H9 (cell line): Measurements from ENCODE around the gene PRKAG2. TPM values are rescaled to one million over a fixed set of nuclear protein-coding genes. Genes with fewer than 3 reads are reported as not detected.

Experiments
- DNase-seq: peaks from one replicate; pipeline ENCODE4 v3.0.0-alpha.2; 2017
- H2AFZ ChIP-seq: one replicate; pipeline ENCODE4 v1.6.1; 2013; ENCODE audit warnings: mild to moderate bottlenecking, low read length, control low read depth, moderate library complexity
- H2AK5ac ChIP-seq: 2 replicates; pipeline ENCODE4 v1.6.1; 2013; ENCODE audit warnings: low read length, control low read depth, mixed read lengths; ENCODE audit not compliant: insufficient read length
- H2BK120ac ChIP-seq: one replicate; pipeline ENCODE4 v1.6.1; 2013; ENCODE audit warnings: low read depth, mild to moderate bottlenecking, low read length, control low read depth, inconsistent platforms; ENCODE audit not compliant: poor library complexity, severe bottlenecking
- H2BK12ac ChIP-seq: 2 replicates; pipeline ENCODE4 v1.6.1; 2013; ENCODE audit warnings: low read length, control low read depth, mixed read lengths, low read depth; ENCODE audit not compliant: insufficient read length
- H2BK15ac ChIP-seq: 2 replicates; pipeline ENCODE4 v1.6.1; 2013; ENCODE audit warnings: low read depth, low read length, control low read depth
- H2BK20ac ChIP-seq: one replicate; pipeline ENCODE4 v1.6.1; 2013; ENCODE audit warnings: low read depth, mild to moderate bottlenecking, low read length, control low read depth, inconsistent platforms; ENCODE audit not compliant: poor library complexity, severe bottlenecking
- H2BK5ac ChIP-seq: 2 replicates; pipeline ENCODE4 v1.6.1; 2013; ENCODE audit warnings: low read length, control low read depth, mixed read lengths; ENCODE audit not compliant: insufficient read length
- H3K14ac ChIP-seq: 2 replicates; pipeline ENCODE4 v1.6.1; 2013; ENCODE audit warnings: low read length, control low read depth; ENCODE audit not compliant: insufficient read depth
- H3K18ac ChIP-seq: 2 replicates; pipeline ENCODE4 v1.6.1; 2013; ENCODE audit warnings: low read depth, mild to moderate bottlenecking, mixed read lengths, low read length, control low read depth; ENCODE audit not compliant: insufficient read length
- H3K23ac ChIP-seq: 2 replicates; pipeline ENCODE4 v1.6.1; 2013; ENCODE audit warnings: low read length, control low read depth, mixed read lengths, low read depth; ENCODE audit not compliant: insufficient read length
- H3K23me2 ChIP-seq: 2 replicates; pipeline ENCODE4 v1.6.1; 2013; ENCODE audit warnings: low read depth, mild to moderate bottlenecking, mixed read lengths, low read length, control low read depth; ENCODE audit not compliant: insufficient read length, poor library complexity, severe bottlenecking
- H3K27ac ChIP-seq: 2 replicates; pipeline ENCODE4 v1.5.1; 2013; ENCODE audit warnings: low read length, control low read depth, mixed read lengths, low read depth; ENCODE audit not compliant: insufficient read length
- H3K27me3 ChIP-seq: 2 replicates; pipeline ENCODE4 v1.6.1; 2013; ENCODE audit warnings: low read length, control low read depth, inconsistent platforms; ENCODE audit not compliant: insufficient read depth
- H3K4ac ChIP-seq: 2 replicates; pipeline ENCODE4 v1.6.1; 2013; ENCODE audit warnings: low read depth, mild to moderate bottlenecking, control low read depth, inconsistent platforms, low read length, moderate library complexity
- H3K4me1 ChIP-seq: 2 replicates; pipeline ENCODE4 v1.6.1; 2013; ENCODE audit warnings: low read length, control low read depth, inconsistent platforms; ENCODE audit not compliant: insufficient read depth
- H3K4me2 ChIP-seq: 2 replicates; pipeline ENCODE4 v1.6.1; 2013; ENCODE audit warnings: low read length, control low read depth, mixed read lengths; ENCODE audit not compliant: insufficient read length, insufficient read depth
- H3K56ac ChIP-seq: 2 replicates; pipeline ENCODE4 v1.6.1; 2013; ENCODE audit warnings: low read depth, mild to moderate bottlenecking, mixed read lengths, low read length, control low read depth; ENCODE audit not compliant: insufficient read length
- H3K79me1 ChIP-seq: 2 replicates; pipeline ENCODE4 v1.6.1; 2013; ENCODE audit warnings: low read depth, mild to moderate bottlenecking, moderate library complexity, low read length, control low read depth, inconsistent platforms; ENCODE audit not compliant: insufficient read depth, poor library complexity, severe bottlenecking
- H3K79me2 ChIP-seq: 2 replicates; pipeline ENCODE4 v1.6.1; 2013; ENCODE audit warnings: low read length, control low read depth, inconsistent platforms; ENCODE audit not compliant: insufficient read depth
- H3K9ac ChIP-seq: 2 replicates; pipeline ENCODE4 v1.6.1; 2013; ENCODE audit warnings: low read length, control low read depth, mixed read lengths; ENCODE audit not compliant: insufficient read length; ENCODE audit errors: extremely low read depth
- H3K9me3 ChIP-seq: one replicate; pipeline ENCODE4 v1.6.1; 2013; ENCODE audit warnings: low read depth, low read length, inconsistent platforms; ENCODE audit not compliant: control insufficient read depth
- H3T11ph ChIP-seq: one replicate; pipeline ENCODE4 v1.6.1; 2013; ENCODE audit warnings: mild to moderate bottlenecking, low read length, control low read depth, inconsistent platforms
- H4K20me1 ChIP-seq: one replicate; pipeline ENCODE4 v1.6.1; 2013; ENCODE audit not compliant: control insufficient read depth, insufficient read length, insufficient read depth
- H4K5ac ChIP-seq: 2 replicates; pipeline ENCODE4 v1.6.1; 2013; ENCODE audit warnings: low read depth, mild to moderate bottlenecking, mixed read lengths, low read length, control low read depth; ENCODE audit not compliant: insufficient read length
- H4K8ac ChIP-seq: replicated peaks from 2 replicates; pipeline ENCODE4 v1.6.1; 2013; ENCODE audit warnings: low read length, control low read depth, mixed read lengths, low read depth; ENCODE audit not compliant: insufficient read length
- H4K91ac ChIP-seq: 2 replicates; pipeline ENCODE4 v1.6.1; 2013; ENCODE audit warnings: low read depth, mild to moderate bottlenecking, moderate library complexity, mixed read lengths, low read length, control low read depth; ENCODE audit not compliant: insufficient read length
- H3K27ac Mint-ChIP-seq, 3 experiments: 2 replicates in 2 of 3; 3 replicates in 1 of 3; pipeline ENCODE4 v1.8.0; 2020 to 2021; ENCODE audit warnings: mixed read lengths in 3 of 3, mild to moderate bottlenecking in 1 of 3, moderate library complexity in 1 of 3
- H3K27me3 Mint-ChIP-seq: 2 replicates; pipeline ENCODE4 v1.8.0; 2021; ENCODE audit warnings: low read depth, mild to moderate bottlenecking, moderate library complexity, mixed read lengths
- H3K36me3 Mint-ChIP-seq, 3 experiments: 2 replicates in 2 of 3; 3 replicates in 1 of 3; pipeline ENCODE4 v1.8.0; 2020 to 2021; ENCODE audit warnings: low read depth in 3 of 3, mixed read lengths in 3 of 3; ENCODE audit not compliant: insufficient read depth in 1 of 3
- H3K4me1 Mint-ChIP-seq, 2 experiments: 2 replicates each; pipeline ENCODE4 v1.8.0; 2020; ENCODE audit warnings: mixed read lengths in 2 of 2
- H3K4me3 Mint-ChIP-seq, 2 experiments: 2 replicates in 1 of 2; 3 replicates in 1 of 2; pipeline ENCODE4 v1.8.0; 2020 to 2021; ENCODE audit warnings: mild to moderate bottlenecking in 2 of 2, mixed read lengths in 2 of 2, moderate library complexity in 1 of 2
- H3K9me3 Mint-ChIP-seq, 2 experiments: 2 replicates in 1 of 2; 3 replicates in 1 of 2; pipeline ENCODE4 v1.8.0; 2020; ENCODE audit warnings: mild to moderate bottlenecking in 2 of 2, mixed read lengths in 2 of 2, moderate library complexity in 1 of 2
- WGBS: extraction: QIAGEN DNeasy Blood & Tissue Kit; methylation state at CpG from one replicate; pipeline ENCODE4 v1.1.7; 2013; ENCODE audit warnings: missing lambda C conversion rate, low lambda C conversion rate, mixed read lengths; ENCODE audit not compliant: insufficient read length; ENCODE audit errors: extremely low coverage; 5-methylcytosine and 5-hydroxymethylcytosine counted together
- total RNA-seq: library from RNA; stranded (reverse); gene quantifications from 2 replicates; pipeline ENCODE4 v1.2.1, GENCODE V29; 2021
- TF ChIP-seq, protein P1 (sequence below): fragments of 200-600 bp; sonication (generic); conservative IDR thresholded peaks from 3 replicates; pipeline ENCODE4 v1.8.0; 2021; ENCODE audit warnings: antibody characterized with exemption, mild to moderate bottlenecking

PRKAG2 gene
- total RNA-seq, 1 experiment from 2014 or later, result 11.8 TPM

DNA sequence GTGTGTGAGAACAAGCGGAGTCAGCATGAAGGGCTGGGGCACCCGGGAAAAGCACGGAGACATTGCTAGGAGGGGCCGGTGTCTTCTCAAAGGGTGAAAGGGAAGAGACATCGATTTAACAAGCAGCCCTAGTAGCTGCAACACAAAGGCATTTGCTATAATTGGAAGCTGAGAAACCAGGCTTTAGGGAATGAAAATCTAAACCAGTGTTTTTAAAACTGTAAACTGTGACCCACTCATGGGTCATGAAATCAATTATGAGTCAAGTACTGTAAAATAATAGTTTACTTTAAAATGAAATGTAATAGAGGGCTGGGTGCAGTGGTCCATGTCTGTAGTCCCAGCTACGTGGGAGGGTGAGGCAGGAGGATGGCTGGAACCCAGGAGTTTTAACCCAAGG is 228.5 kb downstream of the PRKAG2 start:
- no peak overlapping the region for H3K23ac ChIP-seq
- H3K18ac ChIP-seq, result no peak overlapping the region
- H3K14ac ChIP-seq, result no peak overlapping the region
- H3K4me1 Mint-ChIP-seq, result peaks cover 4 to 5% of the 10 kb centered on the region in 2 experiments
- H2BK120ac ChIP-seq, result no peak overlapping the region
- no peak overlapping the region for H2BK5ac ChIP-seq
- no peak overlapping the region for H2BK12ac ChIP-seq
- H3K27ac ChIP-seq, result no peak overlapping the region
- no peak overlapping the region for H3T11ph ChIP-seq
- no peak overlapping the region for H4K91ac ChIP-seq
- no peak overlapping the region for H2AK5ac ChIP-seq
- H4K5ac ChIP-seq, result no peak overlapping the region
- H4K20me1 ChIP-seq, result no peaks in the 10 kb centered on the region
- WGBS, result no CpG with 5 or more reads among the region's 6 CpGs
- H3K23me2 ChIP-seq, result no peaks in the 10 kb centered on the region
- TF ChIP-seq, protein P1, sequence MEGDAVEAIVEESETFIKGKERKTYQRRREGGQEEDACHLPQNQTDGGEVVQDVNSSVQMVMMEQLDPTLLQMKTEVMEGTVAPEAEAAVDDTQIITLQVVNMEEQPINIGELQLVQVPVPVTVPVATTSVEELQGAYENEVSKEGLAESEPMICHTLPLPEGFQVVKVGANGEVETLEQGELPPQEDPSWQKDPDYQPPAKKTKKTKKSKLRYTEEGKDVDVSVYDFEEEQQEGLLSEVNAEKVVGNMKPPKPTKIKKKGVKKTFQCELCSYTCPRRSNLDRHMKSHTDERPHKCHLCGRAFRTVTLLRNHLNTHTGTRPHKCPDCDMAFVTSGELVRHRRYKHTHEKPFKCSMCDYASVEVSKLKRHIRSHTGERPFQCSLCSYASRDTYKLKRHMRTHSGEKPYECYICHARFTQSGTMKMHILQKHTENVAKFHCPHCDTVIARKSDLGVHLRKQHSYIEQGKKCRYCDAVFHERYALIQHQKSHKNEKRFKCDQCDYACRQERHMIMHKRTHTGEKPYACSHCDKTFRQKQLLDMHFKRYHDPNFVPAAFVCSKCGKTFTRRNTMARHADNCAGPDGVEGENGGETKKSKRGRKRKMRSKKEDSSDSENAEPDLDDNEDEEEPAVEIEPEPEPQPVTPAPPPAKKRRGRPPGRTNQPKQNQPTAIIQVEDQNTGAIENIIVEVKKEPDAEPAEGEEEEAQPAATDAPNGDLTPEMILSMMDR, result no peak
- no peak overlapping the region for H2BK15ac ChIP-seq
- no peak for DNase-seq
- H4K8ac ChIP-seq, result no peak overlapping the region
- no peak overlapping the region for H3K56ac ChIP-seq
- no peak overlapping the region for H3K9ac ChIP-seq
- H3K4me3 Mint-ChIP-seq, result no peak overlapping the region
- no peak overlapping the region for H3K4me2 ChIP-seq
- no peak overlapping the region for H2BK20ac ChIP-seq
- H3K79me2 ChIP-seq, result no peaks in the 10 kb centered on the region
- no peaks in the 10 kb centered on the region; a peak in 1 of 7 replicates for H3K36me3 Mint-ChIP-seq
- peaks cover 8 to 11% of the 10 kb centered on the region in 2 experiments; a peak in 3 of 5 replicates for H3K9me3 Mint-ChIP-seq
- H3K4me1 ChIP-seq, result no peaks in the 10 kb centered on the region
- H3K9me3 ChIP-seq, result no peaks in the 10 kb centered on the region
- no peaks in the 10 kb centered on the region for H3K27me3 ChIP-seq
- no peak overlapping the region; a peak in 1 of 7 replicates for H3K27ac Mint-ChIP-seq
- no peak overlapping the region for H2AFZ ChIP-seq
- no peak overlapping the region for H3K4ac ChIP-seq
- no peaks in the 10 kb centered on the region; the same call in 1 of the 2 replicates for H3K27me3 Mint-ChIP-seq
- H3K79me1 ChIP-seq, result no peaks in the 10 kb centered on the region
